ENCODE measurements around the gene TLE1.

DNA sequence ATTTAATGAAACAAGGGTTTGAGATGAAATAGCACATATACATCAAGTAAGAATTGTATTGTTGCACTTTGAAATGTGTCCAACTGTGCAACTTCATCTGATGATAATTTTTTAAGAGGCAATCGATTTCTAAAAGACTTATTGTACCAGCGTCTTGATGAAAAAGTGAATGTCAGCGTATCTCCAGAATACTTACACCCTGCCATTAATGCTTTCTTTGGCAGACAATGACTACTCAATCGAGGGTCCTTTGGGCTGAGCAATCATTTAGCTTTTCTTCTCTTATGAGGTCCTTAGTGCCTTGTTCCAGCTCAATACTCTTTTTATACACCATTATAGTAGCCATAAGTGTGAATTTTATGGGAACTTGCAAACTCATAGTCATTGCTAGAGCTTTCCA is 4.7 kb downstream of the TLE1 start:
- no peak for TF ChIP-seq EZH2 (IDR thresholded peaks at IDR 0.05)
- TF ChIP-seq, protein P1, sequence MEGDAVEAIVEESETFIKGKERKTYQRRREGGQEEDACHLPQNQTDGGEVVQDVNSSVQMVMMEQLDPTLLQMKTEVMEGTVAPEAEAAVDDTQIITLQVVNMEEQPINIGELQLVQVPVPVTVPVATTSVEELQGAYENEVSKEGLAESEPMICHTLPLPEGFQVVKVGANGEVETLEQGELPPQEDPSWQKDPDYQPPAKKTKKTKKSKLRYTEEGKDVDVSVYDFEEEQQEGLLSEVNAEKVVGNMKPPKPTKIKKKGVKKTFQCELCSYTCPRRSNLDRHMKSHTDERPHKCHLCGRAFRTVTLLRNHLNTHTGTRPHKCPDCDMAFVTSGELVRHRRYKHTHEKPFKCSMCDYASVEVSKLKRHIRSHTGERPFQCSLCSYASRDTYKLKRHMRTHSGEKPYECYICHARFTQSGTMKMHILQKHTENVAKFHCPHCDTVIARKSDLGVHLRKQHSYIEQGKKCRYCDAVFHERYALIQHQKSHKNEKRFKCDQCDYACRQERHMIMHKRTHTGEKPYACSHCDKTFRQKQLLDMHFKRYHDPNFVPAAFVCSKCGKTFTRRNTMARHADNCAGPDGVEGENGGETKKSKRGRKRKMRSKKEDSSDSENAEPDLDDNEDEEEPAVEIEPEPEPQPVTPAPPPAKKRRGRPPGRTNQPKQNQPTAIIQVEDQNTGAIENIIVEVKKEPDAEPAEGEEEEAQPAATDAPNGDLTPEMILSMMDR (IDR thresholded peaks at IDR 0.05 in 2 of 3, conservative IDR thresholded peaks at IDR 0.05 in 1 of 3; ENCODE audit: borderline replicate concordance in 1 of 3, insufficient read depth in 1 of 3, low read depth in 2 of 3, low read length in 2 of 3) = no peak
- TF ChIP-seq SP1 (IDR thresholded peaks at IDR 0.05; ENCODE audit: low read depth) = no peak
- no peak for TF ChIP-seq ZNF274 (IDR thresholded peaks at IDR 0.05; ENCODE audit: low read depth, low read length)
- no peak for TF ChIP-seq POLR2A (IDR thresholded peaks at IDR 0.05; ENCODE audit: borderline replicate concordance, extremely low read depth, insufficient read depth, insufficient read length)
- no peak for TF ChIP-seq YY1 (IDR thresholded peaks at IDR 0.05; ENCODE audit: extremely low read depth, insufficient replicate concordance, low read depth, low read length)
- TF ChIP-seq FOSL1 (IDR thresholded peaks at IDR 0.05; ENCODE audit: low read depth) = no peak

Data from HCT116 (cell line).